Activated CD8-positive, alpha-beta memory T cell treated with anti-CD3 and anti-CD28 coated beads, Interleukin-2, amount 50 U/mL, for 24 hours (primary cell): ENCODE measurements around the gene SH3BGRL2.

Experiments used
- DNase-seq: peaks from one replicate; pipeline ENCODE4 v3.0.0-alpha.2; 2020; ENCODE audit errors: extremely low read depth

The SH3BGRL2 gene

DNA sequence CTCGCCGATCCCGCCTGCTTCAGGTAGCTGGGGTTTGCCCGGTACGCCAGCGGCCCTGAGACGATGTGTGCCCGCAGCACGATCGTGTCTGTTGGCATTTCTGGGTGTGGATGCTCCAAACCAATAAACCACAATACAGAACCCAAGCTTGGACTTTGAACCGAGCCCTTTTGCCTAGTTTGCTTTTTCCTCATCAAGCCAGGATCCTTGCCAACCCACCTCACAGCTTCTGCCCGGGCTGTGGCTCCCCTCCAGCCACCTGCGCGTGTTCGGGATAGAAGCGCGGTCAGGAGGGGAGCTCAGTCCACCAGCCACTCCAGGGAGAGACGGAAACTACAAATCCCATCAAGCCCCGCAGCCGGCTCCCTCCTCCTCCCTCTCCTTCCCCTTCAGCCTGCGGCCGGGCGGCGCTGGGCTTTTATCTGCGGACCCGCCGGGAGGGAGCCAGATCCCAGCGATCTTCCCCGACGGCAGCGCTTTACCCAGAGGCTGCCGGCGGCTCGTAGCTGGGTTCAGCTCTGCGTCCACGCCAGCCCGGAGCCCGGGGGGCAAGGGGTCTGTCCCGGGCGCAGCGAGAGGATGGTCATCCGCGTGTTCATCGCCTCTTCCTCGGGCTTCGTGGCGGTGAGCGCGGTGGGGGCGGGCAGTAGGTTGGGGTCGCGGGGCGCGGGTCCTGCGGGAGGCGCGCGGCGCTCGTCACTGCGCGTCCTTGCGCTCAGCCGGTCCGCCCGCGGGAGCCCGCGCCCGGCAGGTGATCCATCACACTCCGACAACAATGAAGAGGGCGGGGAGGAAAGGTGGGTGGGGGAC lies at the start of gene SH3BGRL2:
SH3BGRL2 (plus strand) TSS at position 447 of the 810 bp plus-strand sequence; CDS start at position 580, 133 bp downstream.
- DNase-seq = no peak

DNA sequence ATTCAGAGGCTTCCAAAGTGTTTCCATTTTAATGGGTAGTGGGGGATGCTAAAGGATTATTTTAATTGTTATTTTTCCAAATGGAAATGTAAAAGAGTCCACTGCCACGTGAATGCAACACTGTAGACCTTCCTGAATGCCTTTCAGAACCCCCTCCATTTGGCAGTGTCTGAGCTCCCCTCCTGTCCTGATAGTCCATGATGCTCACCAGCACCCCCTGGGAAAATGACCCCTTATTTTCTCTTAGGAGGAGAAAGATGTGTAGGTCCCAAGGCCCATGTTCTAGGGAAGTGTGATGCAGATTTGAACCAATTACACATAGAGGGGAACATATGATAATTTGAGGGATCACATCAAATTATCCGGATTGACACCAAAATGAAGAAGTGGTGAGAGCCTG lies 46.8 kb upstream of the SH3BGRL2 start:
- no peak for DNase-seq

GRCh38 chr6:79586548-79586947 lies 44.6 kb upstream of the SH3BGRL2 start:
- no peak for DNase-seq

DNA sequence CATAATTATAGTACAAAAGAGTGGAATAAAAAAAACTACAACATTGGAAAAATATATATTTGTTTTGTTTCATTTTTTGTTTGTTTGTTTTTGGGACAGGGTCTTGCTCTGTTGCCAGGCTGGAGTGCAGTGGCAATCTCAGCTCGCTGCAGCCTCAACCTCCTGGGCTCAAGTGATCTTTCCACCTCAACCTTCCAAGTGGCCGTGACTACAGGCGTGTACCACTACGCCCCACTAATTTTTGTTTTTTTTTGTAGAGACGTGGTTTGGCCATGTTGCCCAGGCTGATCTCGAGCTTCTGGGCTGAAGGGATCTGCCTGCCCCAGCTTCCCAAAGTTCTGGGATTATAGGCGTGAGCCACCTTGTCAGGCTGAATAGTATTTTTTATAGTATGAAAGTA lies 41.4 kb upstream of the SH3BGRL2 start:
- no peak for DNase-seq

GRCh38 chr6:79597155-79597554 lies 34.0 kb upstream of the SH3BGRL2 start:
- DNase-seq = no peak

GRCh38 chr6:79598012-79598411 lies 33.1 kb upstream of the SH3BGRL2 start:
- no peak for DNase-seq

DNA sequence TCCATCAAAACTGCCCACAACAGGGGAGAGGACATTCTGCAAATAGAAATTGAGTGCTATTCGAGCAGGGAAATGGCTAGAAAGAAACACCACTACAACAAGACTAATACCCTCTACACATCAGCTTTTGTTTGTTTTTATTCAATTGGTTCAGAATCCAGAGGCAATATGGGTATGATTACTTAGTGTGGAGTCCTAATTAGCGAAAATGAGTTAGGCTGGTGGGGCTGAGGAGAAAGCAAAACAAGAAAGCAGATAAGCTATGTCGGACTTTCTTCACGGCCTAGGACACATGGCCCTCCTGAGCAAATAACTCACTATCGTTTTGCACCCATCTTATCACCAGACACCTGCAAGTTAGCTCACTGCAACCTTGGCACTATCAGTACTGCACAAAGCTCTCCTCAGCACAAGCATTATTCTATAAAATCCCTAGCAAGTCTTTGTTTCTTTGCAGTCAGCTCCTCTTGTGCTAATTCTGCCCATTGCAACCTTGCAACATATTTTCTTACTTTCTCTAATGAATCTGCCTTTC lies 31.3 kb upstream of the SH3BGRL2 start:
- no peak for DNase-seq

GRCh38 chr6:79600313-79600712 lies 30.8 kb upstream of the SH3BGRL2 start:
- DNase-seq = no peak

DNA sequence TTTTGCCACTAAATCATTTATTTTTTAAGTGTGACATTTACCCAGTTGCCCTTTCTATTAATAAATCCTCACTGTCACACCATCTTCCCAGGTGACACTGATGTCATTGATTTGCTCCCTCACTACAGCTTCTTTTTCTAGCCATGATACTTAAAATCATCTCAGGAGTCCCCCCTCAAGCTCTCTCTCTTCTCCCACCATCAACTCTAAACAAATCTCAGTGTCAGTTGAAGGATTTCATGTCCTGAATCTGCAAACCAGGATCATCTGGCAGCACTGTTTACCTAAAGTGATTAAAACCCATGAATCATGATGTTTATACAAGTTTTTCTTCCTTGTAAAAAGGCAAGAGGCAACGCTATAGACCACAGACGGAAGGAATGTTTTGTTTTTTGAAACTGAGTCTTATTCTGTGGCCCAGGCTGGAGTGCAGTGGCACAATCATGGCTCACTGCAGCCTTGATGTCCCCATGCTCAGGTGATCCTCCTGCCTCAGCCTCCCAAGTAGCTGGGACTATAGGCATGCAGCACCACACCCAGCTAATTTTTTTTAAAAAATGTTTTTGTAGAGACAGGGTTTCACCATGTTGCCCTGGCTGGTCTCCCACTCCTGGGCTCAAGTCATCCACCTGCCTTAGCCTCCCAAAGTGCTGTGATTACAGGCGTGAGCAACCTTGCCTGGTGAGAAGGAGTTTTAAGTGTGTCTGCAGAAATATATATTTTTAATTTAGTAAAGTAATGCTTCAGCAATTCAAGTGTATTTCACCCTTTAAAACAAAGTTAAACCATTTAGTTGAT lies 30.1 kb upstream of the SH3BGRL2 start:
- DNase-seq = no peak

- DNase-seq = no peak
Observed at GRCh38 chr6:79602859-79603258, 28.3 kb upstream of the SH3BGRL2 start.

DNA sequence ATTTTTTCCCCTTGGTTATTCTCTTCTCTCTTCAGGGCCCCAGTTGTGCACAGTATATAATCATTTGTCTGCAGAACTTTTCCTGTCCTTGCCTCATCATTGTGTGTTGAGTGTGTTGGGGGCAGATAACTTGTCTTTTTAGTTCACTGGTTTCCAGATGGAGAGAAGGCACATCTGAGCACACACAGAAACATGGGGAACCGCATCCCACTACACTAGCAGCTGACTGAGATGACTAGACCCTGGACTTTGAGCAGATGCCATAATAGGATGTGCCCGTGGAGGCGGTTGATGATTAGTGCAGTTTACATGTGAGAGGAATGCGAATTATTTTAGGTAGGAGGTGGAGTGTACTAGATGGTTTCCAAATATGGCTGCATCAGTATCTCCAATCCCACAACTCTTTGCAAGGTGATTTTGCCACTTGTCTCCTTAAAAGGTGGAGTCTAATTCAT lies 26.5 kb upstream of the SH3BGRL2 start:
- no peak for DNase-seq

DNA sequence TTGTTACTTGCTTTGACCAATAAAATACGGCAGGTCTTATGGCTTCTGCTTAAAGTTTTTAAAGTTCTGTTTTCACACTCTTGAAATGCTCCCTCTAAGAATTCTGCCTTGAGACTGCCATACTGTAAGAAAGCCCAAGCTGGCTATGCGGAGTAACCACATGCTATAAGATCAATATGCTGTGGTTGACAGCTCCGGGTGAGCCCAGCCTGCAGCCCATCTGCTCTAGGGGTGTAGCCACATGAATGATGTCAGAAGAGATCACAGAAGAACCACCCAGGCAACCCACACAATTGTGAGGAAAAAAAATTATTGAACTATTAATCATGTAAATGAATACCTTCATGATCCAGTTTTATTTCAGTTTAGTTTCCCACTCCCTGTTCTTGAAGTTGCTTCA lies 26.1 kb upstream of the SH3BGRL2 start:
- no peak for DNase-seq

- no peak for DNase-seq
Observed at GRCh38 chr6:79605968-79606764, 25.0 kb upstream of the SH3BGRL2 start.

- DNase-seq = no peak
Observed at GRCh38 chr6:79607000-79607399, 24.1 kb upstream of the SH3BGRL2 start.

DNA sequence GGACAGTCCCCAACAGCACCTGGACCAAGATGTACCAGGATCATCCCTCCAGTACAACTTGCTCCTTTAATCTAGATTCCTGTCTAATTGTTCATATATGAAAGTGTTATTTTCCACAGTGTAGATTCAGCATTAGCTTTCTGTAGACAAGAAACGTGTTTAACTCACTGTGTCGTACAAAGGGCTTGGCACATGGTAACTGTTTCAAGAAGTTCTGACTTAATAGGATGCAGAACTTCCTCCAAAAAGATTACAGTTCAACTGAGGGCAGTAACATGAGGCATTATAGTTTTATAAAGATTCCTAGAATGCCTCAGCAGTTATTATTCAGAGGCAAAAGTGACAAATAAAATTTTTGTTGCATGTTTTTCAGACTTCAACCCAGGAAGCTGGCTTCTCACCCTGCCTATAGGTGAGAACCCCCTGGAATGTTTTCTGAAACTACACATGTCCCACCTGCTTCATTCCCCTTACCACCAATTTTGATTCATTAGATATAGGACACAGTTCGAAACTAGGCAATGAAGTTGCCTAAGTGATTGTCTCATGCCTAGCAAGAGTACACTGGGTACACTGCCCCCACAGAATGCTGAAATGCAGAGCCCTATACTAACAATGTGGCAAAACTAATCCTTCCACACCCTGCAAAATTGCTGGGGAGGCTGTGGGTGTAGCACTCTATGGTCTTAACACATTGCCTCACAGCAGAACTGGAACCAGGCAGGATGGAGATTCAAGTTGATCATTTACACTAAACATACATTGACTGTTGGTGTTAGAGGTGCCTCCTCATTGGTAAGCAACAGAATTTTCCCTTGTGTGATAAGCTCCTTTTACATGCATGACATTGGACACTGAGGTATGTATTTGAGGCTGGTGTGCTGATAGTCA lies 22.6 kb upstream of the SH3BGRL2 start:
- no peak for DNase-seq

- no peak for DNase-seq
Observed at GRCh38 chr6:79609225-79609595, 21.9 kb upstream of the SH3BGRL2 start.

GRCh38 chr6:79610306-79611009 lies 20.7 kb upstream of the SH3BGRL2 start:
- no peak for DNase-seq

DNA sequence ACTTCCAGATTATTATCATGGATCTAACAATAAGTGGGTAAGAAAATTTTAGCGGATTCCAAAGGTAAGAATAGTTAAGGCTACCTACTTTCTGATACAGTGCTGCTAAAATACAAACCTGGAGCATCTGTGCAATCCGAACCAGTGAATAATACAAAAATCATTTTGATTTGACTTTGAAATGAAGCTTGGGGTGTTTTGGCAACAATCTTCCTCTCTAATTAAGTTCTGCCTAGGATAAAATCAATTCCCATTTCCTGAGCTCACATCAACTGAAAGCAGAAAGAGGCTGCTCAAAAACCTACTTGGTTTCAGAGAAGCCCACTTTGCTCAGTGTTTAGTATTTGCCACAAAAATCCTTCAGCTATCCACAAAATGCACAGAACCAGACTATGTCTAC lies 18.7 kb upstream of the SH3BGRL2 start:
- DNase-seq = no peak

DNA sequence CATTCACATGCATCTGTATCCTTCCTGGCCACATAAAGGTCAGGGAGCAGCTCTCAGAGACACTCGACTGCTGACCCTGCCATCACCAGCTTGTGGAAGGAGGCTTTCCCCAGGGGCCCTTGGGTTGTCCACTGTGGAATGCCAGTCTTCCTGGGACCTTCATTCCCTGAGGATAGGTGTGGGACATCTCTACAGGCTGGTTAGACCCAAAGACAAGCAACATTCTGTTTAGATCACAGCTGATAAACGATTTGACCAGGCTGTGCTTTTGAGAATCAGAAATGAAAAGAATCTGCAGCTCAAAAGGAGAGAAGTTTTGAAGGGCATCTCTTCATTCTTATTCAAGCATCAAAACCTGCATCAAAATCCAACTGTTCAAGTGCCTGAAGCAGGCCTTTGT lies 18.2 kb upstream of the SH3BGRL2 start:
- DNase-seq = no peak

DNA sequence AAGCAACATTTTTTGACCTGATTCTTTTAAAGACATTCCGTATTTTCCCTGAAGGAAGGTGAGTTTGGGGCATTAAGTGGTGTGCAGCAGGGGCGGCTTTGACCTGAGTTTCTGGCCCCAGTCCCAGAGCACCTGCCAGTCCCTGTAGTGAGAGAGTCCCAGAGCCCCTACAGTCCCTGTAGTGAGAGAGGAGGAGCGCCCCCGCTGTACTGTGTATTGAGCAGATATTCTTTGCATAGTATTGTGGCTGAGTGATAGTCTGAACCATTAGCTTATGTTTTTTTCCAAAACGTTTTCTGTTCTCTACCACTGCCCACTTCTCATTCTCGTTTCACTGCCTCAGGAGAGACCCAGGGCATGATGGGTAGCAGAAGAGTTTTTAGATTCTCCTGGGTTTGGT lies 17.2 kb upstream of the SH3BGRL2 start:
- no peak for DNase-seq
